SK-N-SH (cell line): ENCODE results near the gene TRIM15. TPM values are rescaled to one million over a fixed set of nuclear protein-coding genes. Genes with fewer than 3 reads are reported as not detected.

ENCODE experiments used
- CTCF ChIA-PET: fragments of 300-600, 350-600 bp; formaldehyde crosslinking; extraction: SDS; loops from one replicate; lab custom pipeline; 2021; lab: Yijun Ruan, JAX
- POLR2A ChIA-PET: fragments of 350-600 bp; sonication (Branson Sonifier 250); formaldehyde crosslinking; extraction: SDS; loops from one replicate; lab custom pipeline; 2020; ENCODE audit warnings: antibody characterized with exemption, inconsistent platforms; lab: Yijun Ruan, JAX
- DNase-seq: peaks from one replicate; pipeline ENCODE4 v3.0.0; 2012
- H2AFZ ChIP-seq: fragments of 200-600 bp; sonication (generic); 2 replicates; pipeline ENCODE4 v1.8.1; 2016; ENCODE audit warnings: antibody characterized with exemption, mild to moderate bottlenecking, low read depth
- H3F3A ChIP-seq: fragments of 200-600 bp; sonication (generic); replicated peaks from 2 replicates; pipeline ENCODE3; 2016; ENCODE audit warnings: antibody characterized with exemption, mild to moderate bottlenecking; ENCODE audit not compliant: insufficient read depth
- H3K27ac ChIP-seq, 2 experiments: fragments of 200-500 bp in 1 of 2; fragments of 200-600 bp in 1 of 2; sonication (Bioruptor generic) in 1 of 2; sonication (generic), shearing (Covaris generic) in 1 of 2; 2 replicates each; pipeline versions ENCODE4 v1.5.1 to v1.6.1; 2014 to 2016; ENCODE audit warnings: low read depth in 2 of 2, inconsistent platforms in 1 of 2, low read length in 1 of 2, mild to moderate bottlenecking in 1 of 2, mixed read lengths in 1 of 2
- H3K27me3 ChIP-seq: fragments of 200-600 bp; sonication (generic), shearing (Covaris generic); 2 replicates; pipeline ENCODE4 v1.6.1; 2016; ENCODE audit warnings: mixed run types; ENCODE audit not compliant: insufficient read depth
- H3K36me3 ChIP-seq, 2 experiments: fragments of 200-500 bp in 1 of 2; fragments of 200-600 bp in 1 of 2; sonication (Bioruptor generic) in 1 of 2; sonication (generic) in 1 of 2; replicated peaks in 1 of 2; 2 replicates each; pipeline versions ENCODE3 to v1.5.1; 2014 to 2016; ENCODE audit warnings: low read length in 1 of 2, mild to moderate bottlenecking in 1 of 2; ENCODE audit not compliant: insufficient read depth in 2 of 2, control insufficient read depth in 1 of 2
- H3K4me1 ChIP-seq, 2 experiments: fragments of 200-500 bp in 1 of 2; fragments of 200-600 bp in 1 of 2; sonication (Bioruptor generic) in 1 of 2; sonication (generic), shearing (Covaris generic) in 1 of 2; 2 replicates each; pipeline versions ENCODE4 v1.5.1 to v1.6.1; 2014 to 2016; ENCODE audit warnings: low read depth in 1 of 2, low read length in 1 of 2, mixed run types in 1 of 2; ENCODE audit not compliant: insufficient read depth in 2 of 2, control insufficient read depth in 1 of 2
- H3K4me2 ChIP-seq: fragments of 200-600 bp; sonication (generic), shearing (Covaris generic); 2 replicates; pipeline ENCODE4 v1.6.1; 2017; ENCODE audit warnings: mixed run types
- H3K4me3 ChIP-seq, 2 experiments: fragments of 200-500 bp in 1 of 2; fragments of 200-600 bp in 1 of 2; sonication (Bioruptor generic) in 1 of 2; sonication (generic), shearing (Covaris generic) in 1 of 2; 2 replicates each; pipeline versions ENCODE4 v1.5.1 to v1.8.1; 2014 to 2016; ENCODE audit warnings: low read depth in 2 of 2, inconsistent platforms in 1 of 2, low read length in 1 of 2, mild to moderate bottlenecking in 1 of 2, mixed read lengths in 1 of 2, moderate library complexity in 1 of 2
- H3K79me2 ChIP-seq: fragments of 200-600 bp; sonication (generic); 2 replicates; pipeline ENCODE4 v1.8.1; 2017; ENCODE audit warnings: mild to moderate bottlenecking; ENCODE audit not compliant: insufficient read depth
- H3K9ac ChIP-seq: fragments of 200-600 bp; sonication (generic); 2 replicates; pipeline ENCODE4 v1.6.1; 2017; ENCODE audit warnings: mixed run types
- H3K9me2 ChIP-seq: fragments of 200-600 bp; sonication (generic); 2 replicates; pipeline ENCODE4 v1.6.1; 2017; ENCODE audit warnings: mixed run types
- H3K9me3 ChIP-seq: fragments of 200-600 bp; sonication (generic); 2 replicates; pipeline ENCODE4 v1.6.1; 2017; ENCODE audit warnings: mixed run types, mild to moderate bottlenecking, moderate library complexity
- H4K20me1 ChIP-seq: fragments of 200-600 bp; sonication (generic); 2 replicates; pipeline ENCODE4 v1.6.1; 2017; ENCODE audit warnings: mild to moderate bottlenecking, mixed run types; ENCODE audit not compliant: insufficient read depth
- CTCF ChIP-seq: fragments of 200-600 bp; sonication (generic); IDR thresholded peaks from 2 replicates; pipeline ENCODE4 v1.6.1; 2017; ENCODE audit warnings: antibody characterized with exemption, mild to moderate bottlenecking, moderate library complexity
- ELF1 ChIP-seq: IDR thresholded peaks from 2 replicates; pipeline ENCODE4 v1.4.0; 2012
- EP300 ChIP-seq, 2 experiments: IDR thresholded peaks; 2 replicates each; pipeline versions ENCODE4 v1.4.0 to v1.6.1; 2012; ENCODE audit warnings: borderline replicate concordance in 1 of 2, low read depth in 1 of 2, low read length in 1 of 2
- EZH2phosphoT487 ChIP-seq: fragments of 200-600 bp; sonication (generic); IDR thresholded peaks from 2 replicates; pipeline ENCODE4 v1.6.1; 2017; ENCODE audit warnings: low read depth, mixed run types, mild to moderate bottlenecking, antibody characterized with exemption, moderate library complexity, borderline replicate concordance
- FOSL2 ChIP-seq: IDR thresholded peaks from 2 replicates; pipeline ENCODE4 v1.4.0; 2012; ENCODE audit warnings: low read depth, mild to moderate bottlenecking, moderate library complexity, borderline replicate concordance
- FOXM1 ChIP-seq: IDR thresholded peaks from 2 replicates; pipeline ENCODE4 v1.4.0; 2012; ENCODE audit warnings: low read depth, mild to moderate bottlenecking
- MAX ChIP-seq: IDR thresholded peaks from 2 replicates; pipeline ENCODE4 v1.4.0; 2012; ENCODE audit warnings: low read depth
- MEF2A ChIP-seq: IDR thresholded peaks from 2 replicates; pipeline ENCODE4 v1.4.0; 2012; ENCODE audit warnings: low read depth, borderline replicate concordance
- NRF1 ChIP-seq: IDR thresholded peaks from 2 replicates; pipeline ENCODE4 v1.6.1; 2012; ENCODE audit warnings: low read depth, mild to moderate bottlenecking, low read length
- POLR2AphosphoS5 ChIP-seq: IDR thresholded peaks from 2 replicates; pipeline ENCODE4 v1.6.1; 2012; ENCODE audit warnings: low read depth, low read length
- RAD21 ChIP-seq: IDR thresholded peaks from 2 replicates; pipeline ENCODE4 v1.6.1; 2012; ENCODE audit warnings: mild to moderate bottlenecking, low read length
- RCOR1 ChIP-seq: fragments of 150-350 bp; IDR thresholded peaks from 2 replicates; pipeline ENCODE4 v1.6.1; 2017; ENCODE audit warnings: antibody characterized with exemption, low read length
- RXRA ChIP-seq: IDR thresholded peaks from 2 replicates; pipeline ENCODE4 v1.4.0; 2012; ENCODE audit warnings: low read depth, mild to moderate bottlenecking, borderline replicate concordance
- TCF12 ChIP-seq: IDR thresholded peaks from 2 replicates; pipeline ENCODE4 v1.4.0; 2012
- TEAD4 ChIP-seq: IDR thresholded peaks from 2 replicates; pipeline ENCODE4 v1.4.0; 2012; ENCODE audit warnings: mild to moderate bottlenecking, borderline replicate concordance; ENCODE audit not compliant: insufficient read depth
- USF1 ChIP-seq: IDR thresholded peaks from 2 replicates; pipeline ENCODE4 v1.4.0; 2012; ENCODE audit warnings: low read depth, borderline replicate concordance
- USF2 ChIP-seq: fragments of 150-350 bp; IDR thresholded peaks from 2 replicates; pipeline ENCODE4 v1.6.1; 2017; ENCODE audit warnings: antibody characterized with exemption, low read length, low read depth, borderline replicate concordance
- YY1 ChIP-seq: IDR thresholded peaks from 2 replicates; pipeline ENCODE4 v1.4.0; 2012; ENCODE audit warnings: low read depth, mild to moderate bottlenecking
- WGBS: methylation state at CpG from one replicate; pipeline ENCODE4 v1.1.6; 2017; ENCODE audit warnings: low lambda C conversion rate; 5-methylcytosine and 5-hydroxymethylcytosine counted together
- polyA plus RNA-seq, 3 experiments: library from polyadenylated mRNA; depleted of rRNA; stranded (reverse); fragments of >200 nt; gene quantifications; 2 replicates each; pipeline ENCODE4 v1.2.3, GENCODE V29; 2012

TRIM15 gene
- polyA plus RNA-seq, 1 of the 3 experiments (the other 2 are of a cell fraction) = not detected

- Histone ChIP-seq H3K36me3 (peaks cover 12 to 15% of the 10 kb centered on the region in 2 experiments), H3K27me3 (no peaks in the 10 kb centered on the region), H3K4me2 (no peak overlapping the region), H3K79me2 (peaks cover 75% of the 10 kb centered on the region), H3K9ac (no peak overlapping the region), H3K4me3 (no peak overlapping the region), H3F3A (no peaks in the 10 kb centered on the region), H4K20me1 (peaks cover 34% of the 10 kb centered on the region), H3K9me3 (no peaks in the 10 kb centered on the region), H2AFZ (no peak overlapping the region), H3K4me1 (peaks cover 0 to 10% of the 10 kb centered on the region in 2 experiments; a peak in 1 of 4 replicates), H3K9me2 (no peaks in the 10 kb centered on the region), H3K27ac (no peak overlapping the region)
- DNase-seq = no peak
- ChIA-PET CTCF (interaction anchor here (1.6 kb wide), 1 partner anchor 15 kb away, joined by 8 read pairs; no protein-coding TSS in a partner anchor), POLR2A (interaction anchor here (1.3 kb wide), 1 partner anchor 9 kb away, joined by 4 read pairs; the partner anchor contains the start of gene TRIM26)
- TF ChIP-seq CTCF = no peak
- TF ChIP-seq USF1 = no peak
- TF ChIP-seq POLR2AphosphoS5 = no peak
- TF ChIP-seq FOXM1 = no peak
- no peak for TF ChIP-seq RXRA
- no peak for TF ChIP-seq USF2
- TF ChIP-seq TEAD4 = no peak
- no peak for TF ChIP-seq NRF1
- TF ChIP-seq FOSL2 = no peak
- no peak for TF ChIP-seq TCF12
- TF ChIP-seq YY1 = no peak
- TF ChIP-seq EZH2phosphoT487 = no peak
- no peak for TF ChIP-seq MAX
- no peak for TF ChIP-seq ELF1
- no peak for TF ChIP-seq MEF2A
- WGBS = 83% methylated on average over 1 of the region's 1 CpG
Observed at GRCh38 chr6:30204116-30204515, 40.8 kb downstream of the TRIM15 start.

GRCh38 chr6:30206152-30206551, 42.8 kb downstream of the TRIM15 start:
- Histone ChIP-seq H3F3A (no peaks in the 10 kb centered on the region), H3K9ac (no peak overlapping the region), H2AFZ (no peak overlapping the region)
- TF ChIP-seq RAD21 (no peak), RCOR1 (no peak), EP300 (IDR thresholded peaks at IDR 0.05; ENCODE audit: borderline replicate concordance in 1 of 2, low read depth in 1 of 2, low read length in 1 of 2) (no peak), TEAD4 (no peak)
- TF ChIP-seq, all 33 proteins: peak for 0
- Histone ChIP-seq H3K4me3 (no peak overlapping the region), H3K36me3 (peaks cover under 1 to 7% of the 10 kb centered on the region in 2 experiments), H3K79me2 (peaks cover 85% of the 10 kb centered on the region), H3K4me2 (no peak overlapping the region), H4K20me1 (peaks cover 40% of the 10 kb centered on the region), H3K27ac (no peak overlapping the region), H3K27me3 (no peaks in the 10 kb centered on the region), H3K9me3 (no peaks in the 10 kb centered on the region), H3K4me1 (peaks cover 2 to 12% of the 10 kb centered on the region in 2 experiments; a peak in 1 of 4 replicates), H3K9me2 (no peaks in the 10 kb centered on the region)
- POLR2A ChIA-PET = no interaction called here
- WGBS = 79% methylated on average over 7 of the region's 7 CpGs
- DNase-seq = no peak
- CTCF ChIA-PET = interaction anchor here (1.1 to 1.2 kb wide), 2 partner anchors 13 to 192 kb away, joined by 3 to 6 read pairs; no protein-coding TSS in a partner anchor
